Stimulated activated CD8-positive, alpha-beta memory T cell treated with anti-CD3 and anti-CD28 coated beads, Interleukin-7, amount 100 ng/mL, for 1 hour (primary cell): ENCODE results near the gene CELA1.
"Not testable (repeated sequence)": the region's sequence is repeated elsewhere in the genome, so short reads cannot be mapped to it uniquely, and the experiment has no call there.

Source experiments
- DNase-seq, 2 donors: peaks; one replicate each; pipeline ENCODE4 v3.0.0-alpha.2; 2020; ENCODE audit warnings: low read depth in 2 of 2

Gene CELA1

GRCh38 chr12:51343201-51343600, 3.3 kb downstream of the CELA1 start:
- DNase-seq, result no peak

GRCh38 chr12:51342416-51342815, 4.1 kb downstream of the CELA1 start:
- DNase-seq, result no peak

DNA sequence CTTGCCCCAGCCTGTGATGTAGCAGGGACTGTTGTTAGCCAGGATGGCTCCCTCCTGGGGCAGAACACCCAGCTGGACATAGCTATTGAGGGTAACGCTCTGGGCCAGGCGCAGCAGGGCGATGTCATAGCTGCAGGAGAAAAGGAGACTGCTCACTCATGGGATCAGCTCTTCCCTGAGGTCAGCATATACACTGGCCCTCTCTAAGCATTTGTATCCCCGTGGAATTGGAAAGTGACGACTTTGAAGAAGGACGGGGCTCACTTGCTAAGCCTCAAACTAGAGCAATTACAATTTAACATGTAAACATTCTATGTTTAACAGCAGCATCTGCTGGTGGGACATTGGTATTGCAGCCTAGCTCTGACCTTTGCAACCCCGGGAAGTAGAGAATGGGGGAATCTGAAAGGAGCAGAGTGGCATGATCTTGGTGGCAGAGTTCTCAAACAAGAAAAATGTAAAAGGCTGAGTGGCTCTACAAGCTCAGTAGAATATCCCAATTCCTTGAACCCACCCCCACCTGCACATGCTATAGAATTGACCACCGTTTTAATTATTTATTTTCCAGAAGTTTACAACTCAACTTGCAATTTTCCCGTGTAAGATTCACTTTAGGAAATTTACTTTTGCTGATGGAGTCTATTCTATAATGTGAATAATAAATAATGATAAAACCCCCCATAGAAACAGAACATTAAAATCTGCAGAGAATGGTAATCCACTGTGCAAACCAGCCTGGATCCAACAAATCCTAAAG, 5.0 kb downstream of the CELA1 start:
- peak; percentile 36 to 48 for DNase-seq

DNA sequence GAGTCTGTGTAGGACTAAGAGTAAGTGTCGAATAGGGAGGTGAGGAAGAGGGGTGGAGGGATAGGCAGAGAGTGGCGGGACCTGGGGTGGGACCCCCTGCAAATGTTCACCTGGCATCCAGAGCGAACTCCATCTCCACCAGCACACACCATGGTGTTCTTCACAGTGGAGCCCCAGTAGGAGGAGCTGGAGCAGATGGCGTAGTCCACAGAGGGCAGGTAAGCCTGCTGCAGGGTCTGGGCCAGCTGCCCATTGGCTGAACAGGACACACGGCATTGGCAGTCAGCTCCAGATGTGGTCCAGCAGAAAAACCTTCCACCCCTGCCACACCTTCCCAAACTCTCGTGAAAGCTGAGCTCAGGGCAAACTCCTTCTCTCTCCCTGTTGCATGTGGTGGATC, 6.7 kb downstream of the CELA1 start:
- no peak for DNase-seq

DNA sequence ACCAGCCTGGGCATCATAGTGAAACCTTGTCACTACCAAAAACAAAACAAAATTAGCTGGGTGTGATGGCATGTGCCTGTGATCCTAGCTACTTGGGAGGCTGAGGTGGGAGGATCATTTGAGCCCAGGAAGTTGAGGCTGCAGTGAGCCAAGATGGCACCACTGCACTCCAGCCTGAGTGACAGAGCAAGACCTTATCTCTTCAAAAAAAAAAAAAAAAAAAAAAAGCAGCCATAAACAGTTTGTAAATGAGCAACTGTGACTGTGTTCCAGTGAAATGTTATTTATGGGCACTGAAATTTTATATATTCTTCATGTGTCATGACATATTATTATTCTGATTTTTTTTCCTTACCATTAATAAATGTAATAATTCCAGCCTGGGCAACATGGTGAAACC, 9.1 kb downstream of the CELA1 start:
- not testable (repeated sequence) for DNase-seq

GRCh38 chr12:51335931-51336330, 10.5 kb downstream of the CELA1 start:
- DNase-seq, result no peak

GRCh38 chr12:51334764-51335163, 11.7 kb downstream of the CELA1 start:
- no peak for DNase-seq

DNA sequence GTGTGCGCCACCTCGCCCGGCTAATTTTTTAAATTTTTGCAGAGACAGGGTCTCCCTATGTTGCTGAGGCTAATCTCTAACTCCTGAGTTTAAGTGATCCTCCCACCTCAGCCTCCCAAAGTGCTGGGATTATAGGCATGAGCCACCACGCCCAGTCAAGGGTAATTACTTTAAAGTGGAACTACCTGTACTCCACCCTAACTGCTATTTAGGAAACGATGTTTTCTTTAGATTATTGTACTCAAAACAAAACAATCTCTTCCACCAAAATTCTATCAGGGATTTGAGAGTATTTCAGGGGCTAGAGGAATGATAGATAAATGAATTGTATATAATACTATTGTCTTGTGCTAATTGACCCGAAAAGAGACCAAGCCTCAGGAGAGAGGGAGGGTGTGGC, 12.9 kb downstream of the CELA1 start:
- DNase-seq, result no peak

DNA sequence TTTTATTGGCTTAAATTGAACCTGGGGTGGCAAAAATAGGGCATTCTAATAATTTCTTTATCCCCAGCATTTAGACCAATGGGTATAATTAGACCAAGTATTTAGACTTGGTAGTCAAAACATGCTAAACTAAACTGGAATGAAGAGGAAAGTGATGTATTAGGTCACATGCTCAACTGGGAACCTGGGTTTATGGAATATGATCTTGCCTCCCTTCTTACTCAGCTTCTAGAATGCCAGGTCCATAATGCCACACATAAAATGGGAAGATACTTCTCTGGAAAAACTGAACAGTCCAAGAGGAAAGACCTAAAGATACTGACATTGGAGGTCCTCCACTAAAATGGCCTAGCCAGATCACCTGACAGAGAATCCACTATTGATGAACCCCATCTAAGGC, 16.3 kb downstream of the CELA1 start:
- no peak for DNase-seq

DNA sequence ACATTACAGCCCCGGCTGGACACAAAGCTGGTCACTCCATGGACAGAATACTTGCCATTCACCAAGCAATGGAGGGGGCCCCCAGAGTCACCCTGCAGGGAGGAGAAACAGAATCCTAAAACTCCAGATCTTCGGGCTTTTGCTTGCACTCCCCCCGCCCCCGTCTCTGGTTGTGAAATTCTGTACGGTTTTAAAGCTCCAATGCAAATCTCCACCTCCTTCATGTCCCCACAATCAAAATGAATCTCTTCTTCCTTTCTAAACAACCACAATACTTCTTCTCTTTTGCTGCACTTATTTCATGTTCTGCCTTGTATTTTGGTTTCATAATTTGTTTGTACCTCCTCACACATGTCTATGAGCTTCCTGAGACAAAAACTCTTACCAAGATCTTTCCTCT, 16.7 kb downstream of the CELA1 start:
- DNase-seq, result no peak

GRCh38 chr12:51328587-51328986, 17.9 kb downstream of the CELA1 start:
- DNase-seq, result no peak

DNA sequence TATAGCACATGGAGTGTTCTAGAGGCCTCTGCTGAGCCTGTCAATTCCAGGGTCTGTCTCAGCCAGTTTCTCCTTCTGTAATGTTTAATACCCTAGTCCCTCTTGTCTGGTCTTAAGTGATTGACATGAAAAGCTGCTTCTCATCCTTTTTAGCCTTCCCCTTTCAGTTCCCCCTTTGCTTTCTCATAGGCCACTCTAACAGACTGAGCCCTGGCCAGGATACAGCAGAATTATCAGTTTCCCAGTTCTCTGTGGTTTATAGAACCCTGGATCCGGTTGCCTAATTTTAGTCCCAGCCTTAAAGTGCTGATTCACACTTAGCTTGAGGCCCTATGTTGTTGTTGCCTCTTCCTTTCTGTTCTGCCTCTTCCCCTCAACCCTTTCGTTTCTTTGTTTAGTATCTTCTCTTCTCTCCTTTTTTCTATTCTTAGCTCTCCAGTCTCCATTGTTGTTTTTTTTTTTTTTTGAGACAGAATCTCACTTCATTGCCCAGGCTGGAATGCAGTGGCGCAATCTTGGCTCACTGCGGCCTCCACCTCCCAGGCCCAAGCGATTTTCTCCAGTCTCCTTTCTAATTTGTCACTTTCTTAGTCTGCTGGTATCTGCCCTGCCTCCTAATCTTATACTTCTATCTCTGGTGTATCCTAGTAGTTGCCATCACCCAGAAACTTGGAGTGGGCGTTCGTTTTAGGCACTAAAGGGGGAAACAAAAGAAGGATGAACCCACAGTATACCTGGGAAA, 19.6 kb downstream of the CELA1 start:
- DNase-seq, result no peak

DNA sequence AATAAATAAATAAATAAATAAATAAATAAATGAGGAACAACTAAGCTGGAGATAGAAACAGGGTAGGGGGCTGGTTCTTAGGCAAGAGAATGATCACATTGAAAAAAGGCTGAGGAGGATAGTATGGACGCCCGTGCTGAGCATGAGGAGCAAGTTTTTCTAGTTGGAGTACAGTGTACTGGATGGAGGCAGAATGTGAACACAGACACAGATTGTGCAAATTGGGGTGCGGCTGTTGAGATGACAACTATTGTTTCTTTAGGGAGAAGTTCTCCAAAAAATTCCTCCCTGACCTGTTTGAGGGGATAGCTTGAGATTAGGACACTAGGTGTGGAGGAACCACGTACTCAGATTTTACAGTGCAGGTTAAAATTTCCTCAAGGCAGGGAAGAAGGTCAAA, 21.5 kb downstream of the CELA1 start:
- DNase-seq, result no peak

DNA sequence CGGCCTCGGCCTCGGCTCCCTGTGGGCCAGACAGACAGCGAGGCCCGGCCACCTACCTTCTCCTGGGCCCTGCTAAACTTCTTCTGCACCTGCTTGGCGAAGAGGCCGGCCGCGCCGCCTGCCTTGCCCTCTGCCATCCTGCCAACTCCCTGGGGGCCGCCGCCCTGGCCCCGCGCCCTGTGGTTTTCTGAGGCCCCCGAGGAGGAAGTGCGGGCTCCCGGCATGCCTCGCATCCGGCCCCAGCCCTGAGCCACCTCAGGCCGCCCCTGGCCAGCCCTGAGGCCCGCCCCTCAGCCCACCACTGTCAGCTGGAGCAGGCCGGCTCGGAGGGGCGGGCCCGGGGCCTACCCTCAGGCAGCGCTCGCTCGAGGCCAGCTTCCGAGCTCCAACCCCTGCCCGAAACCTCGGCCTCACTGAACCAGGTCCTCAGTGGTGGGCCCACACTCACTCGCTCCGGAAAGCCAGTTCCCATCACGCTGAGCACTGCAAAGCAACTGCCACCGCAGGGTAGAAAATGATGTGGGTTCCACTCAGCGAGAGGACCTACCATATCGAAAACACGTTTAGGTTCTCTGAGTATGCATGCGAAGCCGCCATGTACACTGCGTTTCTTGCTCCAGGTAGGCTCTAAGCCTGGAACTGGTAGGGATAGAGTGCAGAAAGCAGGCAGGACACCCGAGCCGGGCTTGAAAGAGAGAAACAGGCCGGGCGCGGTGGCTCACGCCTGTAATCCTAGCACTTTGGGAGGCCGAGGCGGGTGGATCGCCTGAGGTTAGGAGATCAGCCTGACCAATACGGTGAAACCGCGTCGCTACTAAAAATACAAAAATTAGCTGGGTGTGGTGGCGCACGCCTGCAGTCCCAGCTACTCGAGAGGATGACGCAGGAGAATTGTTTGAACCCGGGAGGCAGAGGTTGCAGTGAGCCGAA, 22.2 kb downstream of the CELA1 start, which contains the start of gene BIN2:
Gene BIN2 (minus strand): TSS at position 209 of the 930 bp plus-strand sequence. CDS start 72 bp downstream, at position 137.
- peak; percentile 49 to 52 for DNase-seq

GRCh38 chr12:51323317-51323960, 23.0 kb downstream of the CELA1 start:
- DNase-seq, result peak; percentile 11 to 36

DNA sequence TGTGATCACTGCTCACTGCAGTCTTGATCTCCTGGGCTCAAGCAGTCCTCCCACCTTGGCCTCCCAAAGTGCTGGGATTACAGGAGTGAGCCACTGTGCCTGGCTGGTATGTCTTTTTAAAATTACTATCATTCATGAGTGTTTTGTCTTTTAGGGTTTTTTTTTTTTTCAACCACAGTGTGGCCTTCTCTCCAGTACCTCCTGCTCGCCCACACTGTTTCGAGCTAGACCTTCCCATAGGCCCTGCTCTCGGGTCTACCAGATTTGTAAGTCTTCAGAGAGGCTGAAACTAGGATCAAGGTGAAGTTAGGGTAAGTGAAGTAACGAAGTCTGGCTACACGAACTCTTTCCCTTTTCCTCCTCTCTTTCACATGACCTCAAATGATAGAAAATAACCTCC, 24.0 kb downstream of the CELA1 start:
- DNase-seq, result no peak

- no peak for DNase-seq
These were observed 24.6 kb downstream of the CELA1 start for GRCh38 chr12:51321882-51322281.

- DNase-seq, result no peak
These were observed 25.7 kb downstream of the CELA1 start for GRCh38 chr12:51320695-51321320.

- DNase-seq, result no peak
These were observed 26.2 kb downstream of the CELA1 start for GRCh38 chr12:51320311-51320694.

GRCh38 chr12:51318846-51319599, 27.5 kb downstream of the CELA1 start:
- peak in 1 of 2 donors; percentile 10 for DNase-seq
